Left kidney (tissue), 8 donors: ENCODE results near the gene SEC14L2. TPM values are rescaled to one million over a fixed set of nuclear protein-coding genes. Genes with fewer than 3 reads are reported as not detected.

Experiments
- DNase-seq: peaks from one replicate; pipeline ENCODE4 v3.0.0-alpha.2; 2013
- long read RNA-seq, 8 donors: transcript quantifications; one replicate each; lab custom pipeline, GENCODE V29; 2026
- polyA plus RNA-seq: library from polyadenylated mRNA; unstranded; fragments of 120-200 nt; gene quantifications from one replicate; pipeline ENCODE4 v1.2.1, GENCODE V29; 2013; ENCODE audit not compliant: insufficient read length

Gene SEC14L2
- polyA plus RNA-seq, result 7.0 TPM
- long read RNA-seq, donor 1, full-length matches to known transcripts, result 3 of 3 reads
- long read RNA-seq, donor 1, partial matches to known transcripts, result 0 of 3 reads
- long read RNA-seq, donor 1, other reads (novel, unspliced or antisense), result 0 of 3 reads
- long read RNA-seq, donor 2, full-length matches to known transcripts, result 1 of 1 reads
- long read RNA-seq, donor 2, partial matches to known transcripts, result 0 of 1 reads
- long read RNA-seq, donor 2, other reads (novel, unspliced or antisense), result 0 of 1 reads
- long read RNA-seq, donor 3, result 0 reads
- long read RNA-seq, donor 4, result 0 reads
- long read RNA-seq, donor 5, full-length matches to known transcripts, result 3 of 3 reads
- long read RNA-seq, donor 5, partial matches to known transcripts, result 0 of 3 reads
- long read RNA-seq, donor 5, other reads (novel, unspliced or antisense), result 0 of 3 reads
- long read RNA-seq, donor 6, result 0 reads
- long read RNA-seq, donor 7, result 0 reads
- long read RNA-seq, donor 8, result 0 reads

DNA sequence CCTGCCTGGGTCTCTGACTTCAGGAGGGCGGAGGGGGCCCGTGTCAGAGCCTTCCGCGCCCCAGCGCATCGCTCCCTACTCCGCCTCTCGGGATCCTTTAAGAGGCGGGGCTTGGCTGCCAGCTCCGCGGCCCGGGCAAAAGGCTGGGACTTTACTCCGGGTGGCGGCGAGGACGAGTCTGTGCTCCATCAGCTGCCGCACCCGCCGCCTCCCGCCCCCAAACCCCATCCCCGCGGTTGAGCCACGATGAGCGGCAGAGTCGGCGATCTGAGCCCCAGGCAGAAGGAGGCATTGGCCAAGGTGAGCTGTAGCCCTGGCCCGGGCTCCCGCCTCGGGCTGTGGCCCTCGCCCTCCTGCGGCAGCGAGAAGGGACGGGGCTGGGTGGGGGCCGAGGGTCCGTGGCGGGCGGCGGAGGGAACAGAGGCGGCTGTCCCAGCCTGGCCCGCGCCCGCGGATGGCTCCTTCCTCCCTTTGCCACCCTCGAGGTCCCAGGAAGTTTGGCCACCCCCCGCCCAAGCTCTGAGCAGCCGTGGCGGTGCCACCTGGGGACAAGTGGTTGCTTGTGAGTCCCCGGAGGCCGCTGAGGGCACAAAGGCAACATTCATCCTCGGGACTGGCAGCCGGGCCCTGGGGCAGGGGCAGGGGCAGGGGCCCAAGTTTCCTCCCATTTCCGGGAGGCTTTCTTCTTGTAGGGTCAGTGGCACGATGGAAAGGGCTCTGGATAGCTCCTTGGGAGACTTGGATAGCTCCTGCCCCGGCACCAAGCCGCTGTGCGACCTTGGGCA is at the start of gene SEC14L2:
TSS of gene SEC14L2 (plus strand) at position 148 of the 785 bp plus-strand sequence. CDS start at position 247, 99 bp downstream.
- DNase-seq, result peak; percentile 50

DNA sequence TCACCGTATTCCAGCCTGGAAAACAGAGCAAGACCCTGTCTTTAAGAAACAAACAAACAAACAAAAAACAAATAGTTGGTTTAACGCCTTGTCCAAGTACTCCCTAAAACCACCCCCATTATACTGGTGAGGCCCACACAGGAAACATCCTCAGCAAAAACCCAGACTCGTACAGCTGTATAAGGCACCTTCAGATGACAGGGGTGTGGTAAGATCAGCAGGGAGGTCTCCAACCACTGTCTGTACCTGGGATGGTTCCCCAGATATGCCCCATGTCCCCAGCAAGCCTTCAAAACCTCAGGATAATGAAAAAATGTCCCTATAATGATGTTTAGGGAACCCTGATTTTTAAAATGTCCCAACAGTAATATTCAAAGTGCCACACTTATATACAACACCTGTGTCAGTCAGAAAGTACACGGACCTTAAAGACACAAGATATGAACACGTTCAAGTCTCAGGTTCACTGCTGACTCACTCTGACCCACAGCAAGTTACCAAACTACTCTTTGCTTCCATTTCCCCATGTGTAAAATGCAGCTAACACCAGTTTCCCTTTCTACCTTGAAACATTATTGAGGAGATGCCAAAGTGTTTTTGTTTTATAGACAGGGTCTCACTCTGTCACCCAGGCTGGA is 49.4 kb upstream of the SEC14L2 start:
- no peak for DNase-seq

DNA sequence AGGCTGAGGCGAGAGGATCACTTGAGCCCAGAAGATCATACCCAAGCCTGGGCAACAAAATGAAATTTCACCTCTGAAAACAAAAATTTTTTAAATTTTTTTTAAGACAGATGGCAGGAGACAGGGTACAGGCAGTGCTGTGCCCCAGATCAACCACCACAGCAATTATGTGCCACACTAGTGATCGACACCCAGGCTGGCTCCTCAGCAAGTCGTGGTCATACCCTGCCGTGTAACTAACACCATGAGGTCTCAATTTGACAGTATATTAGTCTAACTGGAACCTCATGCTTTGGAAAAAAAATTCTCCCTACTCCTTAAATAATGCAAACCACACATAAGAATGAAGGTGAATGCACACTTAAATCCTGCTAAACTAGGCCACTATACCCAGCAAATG is 48.4 kb upstream of the SEC14L2 start:
- no peak for DNase-seq

DNA sequence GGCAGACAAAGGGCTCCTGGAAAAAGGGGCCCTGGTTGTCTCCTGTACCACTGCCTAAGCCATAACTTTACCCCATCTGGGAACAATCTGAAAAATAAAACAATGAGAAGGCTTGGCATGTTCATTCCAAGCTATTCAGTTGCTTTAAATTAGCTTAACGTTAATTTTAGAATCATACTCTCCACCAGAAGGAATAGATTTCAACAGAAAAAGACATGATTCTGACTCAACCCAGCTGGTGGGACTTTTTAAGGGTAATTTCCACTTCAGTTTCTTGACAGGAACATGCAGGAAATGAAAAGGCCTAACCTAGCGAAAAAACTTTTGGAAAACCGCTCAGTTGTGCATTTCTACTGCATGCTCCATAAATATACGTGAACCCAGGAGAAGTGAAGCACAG is 48.0 kb upstream of the SEC14L2 start:
- DNase-seq, result no peak

DNA sequence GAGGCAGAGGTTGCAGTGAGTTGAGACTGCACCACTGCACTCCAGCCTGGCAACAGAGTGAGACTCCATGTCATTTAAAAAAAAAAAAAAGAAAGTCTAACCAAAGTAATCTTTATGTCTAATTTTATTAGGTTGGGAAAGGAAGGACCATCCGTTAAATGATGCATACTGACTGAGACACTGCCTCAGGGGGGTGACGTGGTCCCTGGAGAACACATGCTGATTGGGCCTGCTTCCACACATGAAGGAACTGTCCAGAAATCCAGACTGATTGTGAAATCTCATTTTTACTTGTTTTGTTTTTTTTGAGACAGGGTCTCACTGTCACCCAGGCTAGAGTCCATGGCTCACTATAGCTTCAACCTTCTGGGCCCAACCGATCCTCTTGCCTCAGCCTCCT is 45.6 kb upstream of the SEC14L2 start:
- DNase-seq, result no peak

DNA sequence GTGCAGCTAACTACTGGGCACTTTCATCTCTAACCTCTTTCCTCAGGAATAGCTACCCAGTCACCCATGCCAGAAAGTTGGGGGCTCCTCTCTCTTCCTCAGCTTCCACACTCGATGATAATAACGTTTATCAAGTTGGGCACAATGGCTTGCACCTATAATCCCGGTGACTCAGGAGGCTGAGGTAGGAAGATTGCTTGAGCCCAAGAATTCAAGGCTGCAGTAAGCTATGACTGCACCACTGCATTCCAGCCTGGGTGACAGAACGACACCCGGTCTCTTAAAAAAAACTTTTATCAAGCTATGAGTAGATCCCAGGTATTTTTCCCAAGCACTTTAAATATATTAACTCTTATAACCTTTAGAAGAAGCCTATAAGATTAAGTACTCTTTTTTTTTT is 42.2 kb upstream of the SEC14L2 start:
- no peak for DNase-seq

DNA sequence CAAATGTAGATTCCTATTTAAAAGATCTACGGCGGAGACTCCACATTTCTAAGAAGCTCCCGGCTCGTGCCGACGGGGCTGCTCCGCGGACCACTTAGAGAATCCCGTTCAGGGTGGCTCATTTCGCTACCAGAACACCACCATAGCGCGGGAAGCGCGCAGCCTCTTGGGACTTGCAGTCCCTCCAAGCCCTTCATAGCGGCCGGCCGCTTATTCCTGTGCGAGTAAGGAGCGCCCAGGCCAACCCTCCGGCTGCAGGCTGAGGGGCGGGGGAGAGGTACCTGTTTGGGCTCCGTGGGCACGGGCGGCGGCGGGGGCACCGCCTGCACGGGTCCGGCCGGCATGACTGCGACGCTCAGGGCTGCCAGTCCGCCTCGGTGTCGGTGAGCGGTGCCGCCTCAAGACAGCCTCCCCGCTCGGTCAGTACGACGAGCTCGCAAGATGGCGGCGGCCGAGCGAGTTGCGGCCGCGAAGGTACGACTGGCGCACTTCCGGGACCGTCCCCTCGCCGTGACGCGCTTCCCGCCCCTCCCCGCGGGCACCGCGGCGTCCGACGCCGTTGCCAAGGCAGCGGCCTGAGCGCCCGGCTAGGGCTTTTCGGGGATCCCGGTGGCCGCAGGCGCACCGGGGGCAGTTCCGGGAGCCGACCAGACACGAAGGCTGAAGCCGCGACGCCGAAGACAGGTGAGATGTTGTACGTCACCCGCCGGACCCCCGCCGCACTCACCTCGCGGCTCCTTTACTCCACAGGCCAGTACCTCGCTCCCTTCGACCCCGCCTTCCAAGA is 40.2 kb upstream of the SEC14L2 start, which contains the start of the genes CCDC157 and SF3A1:
TSS of gene CCDC157 (plus strand) at position 559 of the 787 bp plus-strand sequence. CDS start 8,994 bp downstream, outside the sequence.
TSS of gene SF3A1 (minus strand) at position 446 of the 787 bp plus-strand sequence. CDS start at position 344, 102 bp downstream.
- DNase-seq, result peak; percentile 90

DNA sequence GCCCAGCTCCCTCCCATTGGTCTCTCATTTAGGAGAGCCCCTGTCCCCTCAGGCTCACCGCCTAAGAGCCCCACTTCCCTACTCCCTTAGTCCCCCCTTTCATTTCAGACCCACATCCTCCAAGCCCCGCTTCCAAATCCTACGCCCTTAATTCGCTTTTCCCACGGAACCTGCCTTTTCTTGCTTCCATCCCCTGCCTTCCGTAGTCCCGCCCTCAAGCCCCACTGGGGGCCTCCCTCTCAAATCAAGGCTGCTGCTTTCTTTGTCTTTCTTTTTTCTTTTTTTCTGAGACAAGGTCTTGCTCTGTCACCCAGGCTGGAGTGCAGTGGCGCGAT is 39.6 kb upstream of the SEC14L2 start:
- peak; percentile 58 for DNase-seq

DNA sequence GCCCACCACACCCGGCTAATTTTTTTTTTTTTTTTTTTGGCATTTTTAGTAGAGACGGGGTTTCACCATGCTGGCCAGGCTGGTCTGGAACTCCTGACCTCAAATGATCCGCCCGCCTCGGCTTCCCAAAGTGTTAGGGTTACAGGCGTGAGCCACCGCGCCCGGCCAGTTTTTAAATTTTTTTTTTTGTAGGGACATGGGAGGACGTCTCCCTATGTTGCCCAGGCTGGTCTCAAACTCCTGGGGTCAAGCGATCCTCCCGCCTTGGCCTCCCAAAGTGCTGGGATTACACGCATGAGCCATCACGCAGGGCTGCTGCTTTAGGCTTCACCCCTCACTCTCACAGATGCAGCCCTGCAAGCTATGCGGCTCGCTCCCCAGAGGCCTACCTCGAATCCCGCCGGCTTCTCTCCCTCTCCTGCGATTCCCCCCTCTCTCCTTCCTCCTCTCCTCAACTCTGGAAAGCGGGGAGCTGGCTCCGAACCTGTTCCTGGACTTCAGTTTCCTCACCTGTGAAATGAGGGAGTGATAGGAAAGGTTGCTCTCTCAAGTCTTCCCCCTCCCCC is 39.1 kb upstream of the SEC14L2 start:
- no peak for DNase-seq

DNA sequence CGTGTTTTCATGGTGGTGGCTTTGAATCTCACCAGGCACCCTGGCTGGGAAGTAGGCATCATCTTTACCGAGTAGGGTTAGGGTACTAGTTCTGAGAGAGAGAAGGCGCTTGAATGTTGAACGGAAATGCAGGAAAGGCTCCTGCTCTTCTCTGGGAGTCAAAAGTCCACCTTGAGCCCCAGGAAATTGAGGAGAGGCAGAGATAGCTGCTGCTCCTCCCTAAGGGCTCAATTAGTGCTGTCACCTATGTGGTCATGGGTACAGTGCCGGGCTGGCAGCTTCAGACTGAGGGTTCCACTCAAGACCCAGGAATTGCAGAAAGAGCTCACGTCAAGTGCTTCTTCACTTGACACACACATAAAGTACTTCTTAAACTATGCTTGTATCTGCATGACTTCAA is 38.3 kb upstream of the SEC14L2 start:
- no peak for DNase-seq

DNA sequence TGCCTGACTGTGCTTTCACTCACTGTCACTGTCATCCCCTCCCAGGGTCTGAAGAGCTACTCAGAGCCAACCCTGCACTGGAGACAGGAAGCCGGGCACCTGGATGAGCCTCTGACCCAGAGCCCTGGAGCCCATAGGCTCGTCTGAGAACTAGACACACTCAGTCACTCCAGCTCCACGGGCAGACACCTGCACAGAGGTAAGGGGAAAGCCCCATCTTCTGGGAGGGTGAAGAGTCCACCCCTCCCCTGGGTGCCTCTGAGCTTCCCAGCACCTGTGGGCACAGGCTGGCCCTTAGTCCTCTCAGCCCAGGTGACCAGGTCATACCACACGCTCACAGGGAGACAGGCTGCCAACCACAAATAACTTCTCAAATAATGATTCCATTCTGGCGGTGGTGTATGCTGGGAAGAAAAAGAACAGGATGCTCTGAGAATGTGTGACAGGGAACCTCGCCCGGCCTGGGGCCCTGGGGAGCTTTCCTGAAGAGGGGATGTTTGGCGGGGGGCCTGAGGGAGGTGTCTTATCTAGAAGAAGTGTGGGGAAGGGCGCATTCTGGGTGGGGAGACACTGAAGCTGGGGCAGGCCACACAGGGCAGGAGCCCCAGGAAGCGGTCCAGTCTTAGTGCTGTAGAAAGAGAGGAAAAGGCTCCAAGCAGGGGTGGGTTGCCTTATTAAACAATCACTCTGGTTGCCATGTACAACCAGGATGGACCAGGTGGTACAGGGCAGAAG is 34.7 kb upstream of the SEC14L2 start:
- DNase-seq, result no peak

DNA sequence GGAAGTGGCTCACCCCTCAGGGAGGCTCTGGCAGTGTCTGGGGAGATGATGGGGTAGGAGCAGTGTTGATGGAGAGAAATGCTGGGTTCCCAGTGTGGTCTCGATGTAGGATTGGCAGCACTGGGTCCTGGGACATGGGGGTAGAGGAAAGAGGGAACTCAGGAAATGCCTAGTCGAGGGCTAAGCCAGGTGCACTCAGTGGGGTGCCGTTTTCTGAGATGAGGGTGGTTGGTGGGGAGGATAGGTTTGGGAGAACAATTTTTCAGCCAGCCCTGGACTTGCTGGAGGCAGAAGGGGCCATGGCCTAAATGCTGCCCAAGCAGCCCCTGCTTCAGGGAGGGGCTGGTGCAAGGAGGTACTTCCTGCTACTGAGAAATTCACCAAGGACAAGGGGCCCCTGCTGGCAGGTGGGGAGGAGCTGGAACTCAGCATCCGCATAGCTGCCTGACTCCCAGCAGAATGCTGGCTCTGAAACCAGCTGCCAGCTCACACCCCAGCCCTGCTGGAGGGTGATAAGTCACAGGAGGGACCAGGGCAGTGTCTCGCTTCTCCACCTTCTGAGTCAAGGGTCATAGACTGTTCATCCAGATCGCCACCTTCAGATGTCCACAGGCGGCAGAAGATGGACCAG is 34.1 kb upstream of the SEC14L2 start:
- DNase-seq, result no peak

DNA sequence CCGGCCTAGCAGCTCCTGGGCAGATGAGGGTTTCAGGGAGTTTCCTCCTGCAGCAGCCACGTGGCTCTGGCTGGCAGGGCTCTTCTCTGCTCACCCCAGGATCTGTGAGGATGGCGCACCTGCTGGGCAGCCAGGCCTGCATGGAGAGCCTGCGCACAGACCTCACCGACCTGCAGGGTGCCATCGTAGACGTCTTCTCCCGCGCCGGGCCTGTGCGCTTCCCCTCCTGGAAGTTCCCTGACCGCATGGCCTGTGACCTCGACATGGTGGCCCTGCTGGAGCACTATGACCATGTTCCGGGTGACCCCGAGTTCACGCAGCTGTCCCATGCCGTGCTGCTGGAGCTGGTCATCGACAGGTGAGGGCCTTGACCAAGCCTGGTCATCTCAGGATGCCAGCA is 30.9 kb upstream of the SEC14L2 start:
- no peak for DNase-seq

DNA sequence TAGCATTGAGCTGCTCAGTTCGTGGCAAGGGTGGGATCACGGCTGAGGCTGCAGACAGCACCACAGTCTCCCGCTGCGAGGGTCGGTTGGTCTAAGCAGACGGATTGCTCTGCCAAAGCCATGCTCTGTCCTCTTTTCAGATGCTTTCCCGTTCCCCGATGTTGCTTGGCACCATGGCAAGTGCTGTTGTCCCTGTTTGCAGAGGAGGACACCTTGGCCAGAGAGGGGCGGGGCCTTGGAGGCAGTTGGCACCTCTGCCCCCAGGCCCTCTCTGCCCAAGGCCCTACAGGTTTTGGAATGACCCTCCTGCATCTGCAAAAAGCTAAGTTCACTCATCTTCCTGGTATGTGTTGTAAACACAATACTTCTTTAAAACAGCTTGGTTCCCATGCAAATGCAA is 28.4 kb upstream of the SEC14L2 start:
- no peak for DNase-seq

DNA sequence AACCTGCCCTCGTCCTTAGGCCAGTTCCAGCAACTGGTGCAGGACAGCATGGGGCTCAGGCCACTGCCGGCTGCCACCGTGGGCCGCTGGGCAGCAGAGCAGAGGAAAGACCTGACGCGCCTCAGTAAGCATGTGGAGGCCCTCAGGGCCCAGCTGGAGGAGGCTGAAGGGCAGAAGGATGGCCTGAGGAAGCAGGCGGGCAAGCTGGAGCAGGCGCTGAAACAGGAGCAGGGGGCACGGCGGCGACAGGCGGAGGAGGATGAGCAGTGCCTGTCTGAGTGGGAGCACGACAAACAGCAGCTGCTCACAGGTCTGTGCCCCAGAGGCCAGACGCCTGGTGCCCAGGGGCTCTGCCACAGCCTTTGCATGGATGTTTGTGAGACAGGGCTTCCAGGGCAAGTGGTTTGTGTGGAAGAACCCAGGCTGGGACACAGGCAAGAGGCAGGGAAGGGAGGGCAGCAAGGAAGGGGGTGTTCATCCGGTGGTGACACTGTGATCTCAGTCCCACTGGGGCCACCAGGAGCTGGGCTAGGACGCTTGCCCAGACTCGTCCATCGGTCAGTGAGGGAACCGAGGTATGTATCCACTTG is 26.1 kb upstream of the SEC14L2 start:
- DNase-seq, result no peak

DNA sequence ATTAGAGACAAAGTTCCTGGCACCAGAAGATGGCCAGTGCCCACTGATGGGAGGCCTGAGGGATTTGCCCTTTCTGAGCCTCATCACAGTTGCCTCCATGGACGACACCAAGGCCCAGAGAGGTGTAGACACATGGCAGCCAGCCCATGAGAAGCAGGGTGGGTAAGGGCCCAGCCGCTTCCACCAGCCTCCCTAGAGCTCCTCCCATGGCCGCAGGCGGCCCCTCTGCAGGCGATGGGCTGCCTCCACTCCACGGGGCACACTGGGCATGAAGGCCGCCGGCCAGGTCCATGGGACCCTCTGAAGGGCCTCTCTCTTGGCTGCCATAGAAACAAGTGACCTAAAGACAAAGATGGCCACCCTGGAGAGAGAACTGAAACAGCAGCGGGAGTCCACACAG is 25.5 kb upstream of the SEC14L2 start:
- DNase-seq, result no peak

DNA sequence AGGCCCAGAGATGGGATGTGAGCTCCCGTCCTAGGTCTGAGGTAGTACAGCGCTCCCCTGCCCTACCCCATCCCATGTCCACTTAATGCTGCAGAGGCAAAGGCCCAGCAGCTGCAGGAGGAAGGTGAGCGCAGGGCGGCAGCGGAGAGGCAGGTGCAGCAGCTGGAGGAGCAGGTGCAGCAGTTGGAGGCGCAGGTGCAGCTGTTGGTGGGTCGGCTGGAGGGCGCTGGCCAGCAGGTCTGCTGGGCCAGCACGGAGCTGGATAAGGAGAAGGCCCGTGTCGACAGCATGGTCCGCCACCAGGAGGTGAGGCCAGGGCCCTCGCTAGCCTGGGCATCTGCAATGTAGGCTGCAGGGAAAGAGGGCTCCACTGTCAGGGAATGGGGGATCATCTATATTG is 24.8 kb upstream of the SEC14L2 start:
- DNase-seq, result no peak

DNA sequence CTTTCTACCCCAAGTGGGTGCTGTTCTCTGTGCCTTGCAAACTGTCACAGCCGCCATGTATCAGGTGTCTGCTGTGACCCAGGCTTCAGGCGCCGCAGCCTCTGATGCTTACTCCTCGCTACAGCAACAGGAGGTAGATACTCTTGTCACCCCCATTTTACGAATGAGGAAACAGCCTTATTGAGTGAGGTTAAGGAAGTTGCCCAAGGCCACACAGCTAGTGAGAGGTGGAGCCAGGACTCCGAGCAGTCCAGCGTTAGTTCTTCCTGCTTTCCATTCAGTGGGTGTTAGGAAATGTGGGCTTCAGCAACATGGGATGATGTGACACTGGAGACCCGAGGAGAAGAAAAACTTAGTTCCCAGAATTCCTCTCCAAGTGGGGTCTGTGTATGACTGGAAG is 23.9 kb upstream of the SEC14L2 start:
- no peak for DNase-seq
